Bronchial epithelial cell (primary cell): ENCODE results near the gene UST. TPM values are rescaled to one million over a fixed set of nuclear protein-coding genes. Genes with fewer than 3 reads are reported as not detected.
A peak's percentile ranks its signal among the peaks of the same experiment; 100 is the strongest.

Experiments used
- DNase-seq: peaks from one replicate; pipeline ENCODE4 v3.0.0-alpha.2; 2010; ENCODE audit warnings: low read depth
- FAIRE-seq: peaks from 2 replicates; lab custom pipeline; 2011; peaks lifted over from hg19 to GRCh38; lab: Jason Lieb, UNC
- H3K27me3 ChIP-seq: 2 replicates; pipeline ENCODE4 v1.5.1; 2011; ENCODE audit warnings: low read length; ENCODE audit not compliant: control insufficient read depth, insufficient read depth
- H3K36me3 ChIP-seq: 2 replicates; pipeline ENCODE4 v1.5.1; 2011; ENCODE audit warnings: low read length; ENCODE audit not compliant: control insufficient read depth, insufficient read depth
- H3K4me3 ChIP-seq: 2 replicates; pipeline ENCODE4 v1.5.1; 2011; ENCODE audit warnings: mild to moderate bottlenecking, low read depth, low read length, control low read depth
- CTCF ChIP-seq: IDR thresholded peaks from 2 replicates; pipeline ENCODE4 v1.5.1; 2011; ENCODE audit warnings: mild to moderate bottlenecking, moderate library complexity, low read length, control low read depth, inconsistent platforms; ENCODE audit not compliant: insufficient read depth, severe bottlenecking
- total RNA-seq: library from RNA; depleted of rRNA; stranded (reverse); fragments of >200 nt; gene quantifications from 2 replicates; pipeline ENCODE4 v1.2.1, GENCODE V29; 2014

Gene UST
- total RNA-seq, 1 donor from 2014 or later: 18.7 TPM

DNA sequence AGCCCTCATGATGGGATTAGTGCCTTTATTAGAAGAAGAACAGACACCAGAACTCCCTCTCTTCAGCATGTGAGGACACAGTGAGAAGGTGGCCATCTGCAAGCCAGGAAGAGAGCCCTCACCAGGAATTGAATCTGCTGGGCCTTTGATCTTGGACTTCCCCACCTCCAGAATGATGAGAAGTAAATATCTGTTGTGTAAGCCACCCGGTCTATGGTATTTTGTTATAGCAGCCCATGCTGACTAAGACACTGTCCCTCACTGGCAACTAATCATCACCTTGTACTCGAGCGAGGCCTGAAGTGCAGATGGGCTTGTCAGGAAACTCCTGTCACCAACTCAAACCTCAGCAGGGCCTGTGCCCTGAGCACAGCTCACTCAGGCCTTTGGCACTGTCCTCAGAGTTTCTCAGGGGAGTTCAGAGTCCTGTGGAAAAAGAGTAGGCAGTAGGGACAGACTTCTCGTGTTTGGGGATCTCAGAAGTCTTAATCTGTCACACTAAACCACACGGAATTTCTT lies 62.0 kb downstream of the UST start:
- TF ChIP-seq CTCF: no peak
- H3K36me3 ChIP-seq: no peaks in the 10 kb centered on the region
- no peak overlapping the region for H3K4me3 ChIP-seq
- FAIRE-seq: no peak
- no peaks in the 10 kb centered on the region for H3K27me3 ChIP-seq
- DNase-seq: no peak

- Histone ChIP-seq H3K36me3 (no peaks in the 10 kb centered on the region), H3K4me3 (no peak overlapping the region), H3K27me3 (no peaks in the 10 kb centered on the region)
- DNase-seq (no peak), FAIRE-seq (peak; percentile 83)
- no peak for TF ChIP-seq CTCF
Observed at GRCh38 chr6:148811459-148811858, 64.6 kb downstream of the UST start.

DNA sequence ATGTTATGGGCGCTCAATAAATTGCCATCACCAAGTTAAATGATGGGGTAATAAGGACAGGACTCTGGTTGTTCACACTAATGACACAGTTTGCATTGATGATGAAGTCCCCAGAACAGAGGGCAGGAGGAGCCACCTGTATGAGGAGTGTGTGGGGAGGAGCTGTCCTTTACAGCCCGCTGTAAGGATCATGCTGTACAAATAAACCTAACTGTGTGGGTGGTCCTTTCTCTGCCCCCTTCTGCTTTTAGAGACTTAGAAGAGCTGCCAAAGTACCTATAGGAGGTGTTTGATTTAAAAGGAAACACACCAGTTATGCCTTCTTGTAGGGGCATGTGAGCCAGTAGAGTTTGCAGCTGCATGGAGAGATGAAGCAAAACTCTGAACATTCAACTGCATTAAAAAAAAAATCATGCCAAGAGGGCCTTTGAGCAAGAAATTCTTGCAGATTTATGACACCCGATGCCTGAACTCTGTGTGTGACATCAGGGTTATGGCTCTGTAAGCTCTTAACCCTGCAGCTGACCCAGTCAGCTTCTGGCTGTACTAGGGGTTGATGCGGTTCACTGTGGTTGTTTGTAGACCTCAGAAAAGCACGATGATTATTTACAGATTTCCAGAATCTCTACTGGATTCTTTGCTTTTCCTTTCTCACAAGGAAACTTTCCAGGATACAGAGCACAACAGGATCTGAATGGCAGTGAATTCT lies 67.4 kb downstream of the UST start:
- Histone ChIP-seq H3K4me3 (no peak overlapping the region), H3K36me3 (no peaks in the 10 kb centered on the region), H3K27me3 (no peaks in the 10 kb centered on the region)
- no peak for DNase-seq
- no peak for TF ChIP-seq CTCF
- FAIRE-seq: no peak

- no peak overlapping the region for H3K4me3 ChIP-seq
- FAIRE-seq (no peak), DNase-seq (no peak)
- no peaks in the 10 kb centered on the region for H3K27me3 ChIP-seq
- no peaks in the 10 kb centered on the region for H3K36me3 ChIP-seq
- TF ChIP-seq CTCF: no peak
Observed at GRCh38 chr6:148814869-148815268, 68.0 kb downstream of the UST start.

DNA sequence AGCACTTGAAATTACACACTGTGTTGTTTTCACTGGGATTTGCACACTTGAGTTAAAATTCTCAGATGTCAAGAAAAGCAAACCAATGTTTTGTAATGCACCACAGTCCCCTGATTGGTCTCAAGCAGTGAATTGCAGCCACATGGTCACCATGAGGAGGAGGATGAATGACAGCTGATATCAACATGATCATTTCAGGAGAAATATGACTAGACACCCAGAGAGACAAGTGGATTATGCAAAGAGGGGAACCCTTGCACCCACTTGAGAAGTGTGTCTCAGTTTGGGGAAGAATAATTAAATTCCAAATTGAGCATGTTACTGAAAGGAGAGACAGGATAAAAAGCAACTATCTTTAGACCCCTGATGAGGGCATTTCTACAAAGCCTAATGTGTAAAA lies 69.3 kb downstream of the UST start:
- DNase-seq (no peak), FAIRE-seq (peak; percentile 55)
- TF ChIP-seq CTCF: no peak
- no peaks in the 10 kb centered on the region for H3K27me3 ChIP-seq
- no peaks in the 10 kb centered on the region for H3K36me3 ChIP-seq
- no peak overlapping the region for H3K4me3 ChIP-seq
